Measurements from ENCODE around the gene SELENOO.

The SELENOO gene

DNA sequence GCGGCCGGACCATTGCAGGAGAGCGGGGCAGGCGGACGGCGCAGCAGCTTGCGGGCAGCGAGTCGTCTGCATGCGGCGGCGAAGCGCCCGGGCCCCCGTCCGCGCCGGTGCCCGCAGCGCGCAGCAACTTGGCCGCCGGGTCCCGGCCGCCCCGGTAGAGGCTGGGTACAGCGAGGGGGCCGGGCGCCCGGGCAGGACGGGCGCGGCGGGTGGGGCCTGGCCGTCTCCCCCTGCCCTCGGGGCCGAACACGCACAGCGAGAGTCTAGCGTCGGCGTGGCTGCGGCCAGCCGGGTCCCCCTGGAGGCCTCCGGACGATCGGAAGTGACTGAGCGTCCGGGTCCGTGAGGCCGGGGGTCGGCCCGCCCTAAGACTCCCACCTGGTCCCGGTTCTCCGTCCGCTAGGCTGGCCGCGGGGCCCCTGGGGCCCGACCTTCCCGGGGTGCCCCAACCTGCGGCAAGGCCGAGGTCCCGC lies 15.9 kb upstream of the SELENOO start:
- no peak for DNase-seq

DNA sequence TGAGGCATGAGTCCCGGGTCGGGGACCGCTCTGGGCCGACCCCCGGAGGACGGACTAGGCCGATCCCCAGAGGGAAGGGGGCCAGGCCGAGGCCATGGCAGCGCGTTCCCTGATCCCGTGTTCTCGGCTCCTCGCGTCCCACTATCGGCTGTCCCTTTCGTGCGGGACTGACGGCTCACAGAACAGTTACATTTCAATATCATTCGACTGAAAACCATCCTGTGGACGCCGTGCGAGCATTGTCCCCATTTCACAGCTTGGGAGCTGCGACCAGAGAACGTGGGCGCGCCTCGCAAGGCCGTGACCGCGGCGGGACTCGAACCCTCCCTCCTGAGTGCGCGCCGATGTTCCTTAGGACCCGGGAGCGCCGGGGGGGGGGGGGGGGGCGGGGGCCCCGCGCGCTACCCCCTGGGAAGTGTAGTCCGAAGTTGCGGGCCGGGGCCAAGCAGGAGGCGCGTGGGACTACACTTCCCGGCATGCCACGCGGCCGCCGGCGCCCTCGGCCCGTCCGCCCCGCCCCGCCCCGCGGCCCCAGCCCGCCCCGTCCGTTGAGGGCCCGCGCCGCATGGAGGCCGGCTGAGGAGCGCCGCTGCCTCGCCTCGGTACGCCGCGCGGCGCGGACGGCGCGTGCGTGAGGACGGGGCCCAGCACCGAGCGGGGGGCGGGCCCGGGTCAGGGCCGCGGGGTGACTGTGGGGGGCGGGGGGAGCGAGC lies 15.3 kb upstream of the SELENOO start, which contains the start of gene TRABD:
Gene TRABD (plus strand): TSS at position 539 of the 713 bp plus-strand sequence. CDS start 7,148 bp downstream, outside the sequence.
- peak; percentile 55 for DNase-seq

DNA sequence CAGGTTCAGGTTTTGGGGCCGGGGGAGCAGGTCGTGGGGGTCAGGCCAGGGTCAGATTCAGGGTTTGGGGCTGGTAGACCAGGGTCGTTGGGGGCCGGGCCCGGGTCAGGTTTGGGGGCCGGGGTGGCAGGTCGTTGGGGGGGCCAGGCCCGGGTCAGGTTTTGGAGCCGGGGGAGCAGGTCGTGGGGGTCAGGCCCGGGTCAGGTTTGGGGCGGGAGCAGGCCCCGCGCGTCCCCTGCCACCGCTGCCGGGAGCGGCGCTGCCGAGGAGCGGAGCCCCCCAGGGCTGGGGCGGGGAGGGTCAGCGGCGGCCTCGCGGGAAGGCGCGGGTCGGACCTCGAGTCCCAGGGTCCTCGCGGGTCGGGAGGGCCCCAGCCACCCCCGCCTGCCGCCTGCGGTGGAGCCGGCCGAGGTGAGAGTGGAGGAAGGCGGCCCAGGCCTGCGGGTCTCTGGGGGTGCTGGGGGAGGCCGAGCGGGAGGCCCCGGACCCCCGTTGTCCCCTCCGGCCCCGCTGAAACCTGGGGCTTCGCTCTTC lies 14.6 kb upstream of the SELENOO start:
- no peak for DNase-seq

DNA sequence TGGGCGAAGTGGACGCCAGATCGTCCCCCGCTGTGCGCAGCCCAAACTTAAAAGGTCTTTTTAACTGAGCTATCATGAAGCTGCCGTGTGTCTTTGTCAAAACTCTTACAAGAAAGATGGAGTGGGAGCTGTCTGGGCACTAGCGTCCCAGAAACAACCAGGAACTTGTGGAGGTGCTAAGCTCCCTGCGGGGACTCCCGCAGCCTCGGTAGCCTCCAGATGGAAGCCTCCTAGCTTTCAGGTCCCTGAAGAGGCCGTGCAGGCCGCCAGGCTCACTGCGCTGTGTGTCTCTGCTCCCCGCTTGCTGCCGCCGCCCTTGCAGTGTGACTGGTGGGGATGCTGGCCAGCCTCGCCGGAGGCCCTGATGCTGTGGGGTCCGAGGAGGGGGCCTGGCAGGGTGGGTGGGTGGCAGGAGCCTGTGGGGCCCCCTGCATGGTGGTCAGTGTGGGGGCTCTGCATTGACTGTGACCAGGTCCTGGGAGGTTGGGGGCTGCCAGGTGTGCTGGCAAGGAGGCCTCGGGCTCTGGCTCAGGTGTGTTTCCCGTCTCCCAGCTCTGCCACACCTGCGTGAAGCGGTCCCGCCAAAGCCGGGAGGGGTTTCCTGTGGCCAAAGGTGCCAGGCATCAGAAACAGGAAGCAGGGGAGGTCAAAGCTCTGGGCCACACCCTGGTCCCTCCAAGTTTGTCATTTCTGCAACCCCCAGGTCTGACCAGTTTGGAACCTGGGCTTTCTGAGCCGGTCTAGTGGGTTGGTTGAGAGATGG lies 13.9 kb upstream of the SELENOO start:
- no peak for DNase-seq

DNA sequence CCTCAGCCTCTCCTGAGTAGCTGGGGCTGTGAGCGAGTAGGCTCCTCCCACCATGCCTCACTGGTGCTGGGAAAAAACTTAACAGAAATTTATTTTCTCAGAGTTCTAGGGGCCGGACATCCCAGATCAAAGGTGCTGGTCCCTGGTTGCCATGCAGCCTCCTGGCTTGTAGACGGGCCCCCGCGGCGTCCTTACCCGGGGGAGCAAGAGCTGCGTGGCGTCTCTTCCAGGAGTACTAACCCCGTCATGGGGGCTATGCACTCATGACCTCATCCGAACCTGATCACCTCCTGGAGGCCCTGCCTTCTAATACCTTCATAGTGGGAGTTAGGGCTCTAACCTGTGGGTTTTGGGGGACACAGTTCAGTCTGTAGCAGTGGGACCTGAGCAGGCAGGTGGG lies 12.5 kb upstream of the SELENOO start:
- DNase-seq: no peak

DNA sequence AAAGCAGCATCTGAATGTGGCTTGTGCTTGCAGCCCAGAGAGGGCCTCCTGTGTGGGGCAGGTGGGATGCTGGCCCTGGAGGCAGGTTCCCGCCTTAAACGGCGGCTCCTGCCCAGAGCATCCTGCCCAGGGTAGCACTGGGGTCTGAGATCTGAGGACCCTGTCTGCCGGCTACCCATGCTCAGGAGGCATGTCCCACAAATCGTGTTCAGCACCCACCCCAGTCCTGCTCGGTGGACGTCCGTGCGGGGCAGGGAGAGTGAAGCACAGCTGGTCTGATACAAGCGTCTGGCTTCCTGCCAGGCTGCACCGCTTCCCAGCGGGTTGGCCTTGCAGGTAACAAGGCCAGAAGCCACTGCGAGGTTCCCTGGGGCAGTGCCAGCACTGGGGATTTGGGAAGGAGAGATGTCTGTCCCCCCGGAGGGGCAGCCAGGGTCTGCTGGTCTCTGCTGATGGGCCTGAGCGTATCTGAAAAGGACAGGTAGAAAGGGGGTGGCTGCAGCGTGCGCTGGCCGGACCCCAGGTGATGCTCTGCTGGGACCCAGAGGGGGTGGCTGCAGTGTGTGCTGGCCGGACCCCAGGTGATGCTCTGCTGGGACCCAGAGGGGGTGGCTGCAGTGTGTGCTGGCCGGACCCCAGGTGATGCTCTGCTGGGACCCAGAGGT lies 11.5 kb upstream of the SELENOO start:
- no peak for DNase-seq

DNA sequence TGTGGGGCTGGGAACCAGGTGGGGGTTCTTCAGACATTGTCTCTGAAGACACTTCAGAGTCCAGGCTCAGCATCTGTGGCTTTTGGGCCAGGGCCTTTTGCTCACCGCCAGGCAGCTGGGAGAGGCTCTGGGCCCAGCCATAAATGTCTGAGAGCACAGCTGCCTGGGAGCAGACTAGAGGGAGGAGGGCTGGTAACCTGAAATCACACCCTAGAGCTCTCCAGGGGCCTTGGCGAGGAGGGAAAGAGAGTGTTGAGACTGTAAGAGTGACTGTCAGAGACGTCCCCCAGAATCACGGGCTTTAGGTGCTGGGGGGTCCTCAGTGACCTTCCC lies 11.0 kb upstream of the SELENOO start:
- no peak for DNase-seq

DNA sequence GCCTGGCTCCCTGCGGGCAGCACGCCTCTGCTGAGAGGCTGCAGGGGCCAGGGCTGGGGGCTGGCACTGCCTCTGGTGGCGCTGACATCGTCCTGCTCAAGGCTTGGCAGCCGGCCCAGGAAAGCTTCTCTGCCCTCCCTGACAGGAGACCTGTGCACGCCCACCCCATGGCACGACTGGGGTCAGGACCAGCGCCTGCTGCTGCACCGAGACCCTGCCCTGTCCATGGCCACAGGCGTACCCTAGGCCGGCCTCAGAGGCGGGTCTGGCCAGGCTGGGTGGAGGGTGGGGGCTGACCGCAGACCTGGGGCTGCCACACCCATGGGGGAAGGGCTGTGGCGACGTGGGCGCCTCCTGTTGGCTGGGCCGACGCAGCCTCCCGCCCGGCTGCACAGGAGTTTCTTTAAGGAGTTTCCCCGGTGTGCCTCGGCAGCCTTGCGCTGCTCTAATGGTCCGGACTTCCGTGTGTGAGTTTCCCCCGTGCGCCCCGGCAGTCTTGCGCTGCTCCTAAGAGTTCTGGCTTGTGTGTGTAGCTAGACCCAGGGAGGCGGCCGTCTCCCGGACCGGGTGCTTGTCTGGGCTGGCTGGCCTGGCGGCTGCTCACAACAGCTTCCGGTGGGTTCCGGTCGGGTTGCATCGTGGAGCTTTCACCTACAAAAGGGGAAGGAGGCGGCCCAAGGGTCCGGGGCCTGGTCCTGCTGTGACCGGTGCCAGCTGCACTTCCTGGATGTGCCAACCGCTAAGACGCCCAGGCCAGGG lies 10.4 kb upstream of the SELENOO start:
- DNase-seq: no peak

DNA sequence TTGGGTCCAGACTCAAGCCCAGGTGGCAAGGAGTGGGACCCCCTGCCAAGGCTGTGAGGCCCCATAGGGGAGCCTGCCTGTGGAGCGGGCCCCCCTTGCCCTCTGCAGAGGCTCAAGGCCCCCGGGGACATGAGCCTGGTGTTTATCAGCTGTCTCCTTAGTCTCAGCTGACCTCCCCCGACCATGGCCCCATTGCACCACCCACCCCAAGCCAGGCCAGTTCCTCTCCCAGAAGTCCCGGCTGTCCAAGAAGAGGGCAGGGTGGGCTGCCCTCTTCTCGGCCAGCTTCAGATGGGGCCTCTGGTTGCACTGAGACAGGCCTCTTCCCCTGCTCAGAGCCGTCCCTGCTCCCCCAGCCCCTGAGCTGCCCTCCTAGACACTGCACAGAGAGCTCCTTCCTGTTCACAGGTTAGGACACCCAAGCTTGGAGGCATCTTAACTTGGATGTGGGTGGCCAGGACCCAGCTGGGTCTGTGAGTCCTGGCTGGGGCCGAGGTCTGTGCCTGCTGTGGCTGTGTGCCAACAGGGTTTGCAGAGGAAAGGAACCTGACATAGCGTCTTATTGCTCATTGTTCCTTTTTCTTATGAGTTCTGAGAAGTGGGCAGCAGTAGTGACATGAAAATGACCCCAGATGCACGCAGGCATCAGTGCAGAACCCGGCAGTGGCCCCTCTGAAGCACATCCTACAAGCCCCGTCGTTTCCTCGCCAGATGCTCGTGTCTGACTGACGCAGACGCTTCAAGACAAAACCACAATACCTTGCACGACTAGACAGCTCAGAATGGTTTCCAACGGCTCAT lies 9.7 kb upstream of the SELENOO start:
- DNase-seq: no peak

DNA sequence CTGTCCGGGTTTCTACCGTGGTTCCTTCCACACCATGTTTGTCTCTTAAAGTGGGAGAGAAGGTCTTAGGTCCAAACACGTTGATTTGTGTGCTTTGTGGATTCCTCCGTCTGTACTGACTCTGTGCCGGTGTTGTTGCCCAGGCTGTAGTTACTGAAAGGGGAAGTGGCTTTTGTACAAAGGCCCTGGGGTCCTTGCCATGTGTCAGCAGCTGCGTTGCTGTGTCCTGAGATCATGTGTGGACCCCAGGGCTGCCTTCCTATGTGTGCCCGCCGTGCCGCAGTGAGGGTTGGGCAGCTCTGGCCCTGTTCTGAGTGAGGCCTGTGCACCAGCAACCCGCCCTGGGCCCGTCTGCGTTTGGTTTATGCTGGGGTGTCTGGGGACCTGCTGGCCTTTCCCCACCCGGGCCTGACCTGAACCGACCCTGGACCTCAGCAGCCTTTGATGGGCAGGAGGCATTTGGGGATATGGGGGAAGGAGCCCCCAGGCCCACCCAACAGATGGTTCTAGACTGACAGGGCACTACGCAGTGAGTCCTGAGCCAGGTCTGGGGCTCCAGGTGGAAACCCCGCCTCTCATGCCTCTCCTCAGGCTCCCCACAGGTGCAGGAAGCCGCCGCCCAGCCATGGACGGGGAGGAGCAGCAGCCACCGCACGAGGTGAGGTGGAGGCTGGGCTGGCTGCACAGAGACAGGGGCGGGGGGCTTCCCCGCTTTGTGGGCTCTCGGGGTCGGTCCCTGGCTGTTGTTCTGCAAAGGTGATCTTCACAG lies 8.2 kb upstream of the SELENOO start:
- no peak for DNase-seq

DNA sequence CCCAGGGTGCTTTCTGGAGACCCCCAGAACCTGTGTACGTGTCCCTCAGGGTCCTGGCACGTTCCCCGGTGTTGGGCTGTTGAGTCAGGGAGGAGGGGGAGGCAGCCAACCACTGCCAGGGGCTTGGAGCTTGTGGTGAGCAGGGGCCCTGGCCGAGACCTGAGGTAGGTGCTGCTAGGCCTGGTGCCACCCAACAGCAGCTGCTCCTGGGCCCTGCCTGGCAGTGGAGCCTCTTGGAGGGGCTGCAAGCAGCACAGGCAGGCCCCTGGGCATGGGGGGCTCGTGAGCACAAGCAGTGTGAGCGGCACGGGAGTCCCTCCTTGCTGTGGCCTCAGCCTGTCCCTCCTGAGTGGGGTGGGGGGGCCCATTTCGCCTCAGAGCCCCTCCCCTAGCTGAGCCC lies 7.2 kb upstream of the SELENOO start:
- DNase-seq: no peak

DNA sequence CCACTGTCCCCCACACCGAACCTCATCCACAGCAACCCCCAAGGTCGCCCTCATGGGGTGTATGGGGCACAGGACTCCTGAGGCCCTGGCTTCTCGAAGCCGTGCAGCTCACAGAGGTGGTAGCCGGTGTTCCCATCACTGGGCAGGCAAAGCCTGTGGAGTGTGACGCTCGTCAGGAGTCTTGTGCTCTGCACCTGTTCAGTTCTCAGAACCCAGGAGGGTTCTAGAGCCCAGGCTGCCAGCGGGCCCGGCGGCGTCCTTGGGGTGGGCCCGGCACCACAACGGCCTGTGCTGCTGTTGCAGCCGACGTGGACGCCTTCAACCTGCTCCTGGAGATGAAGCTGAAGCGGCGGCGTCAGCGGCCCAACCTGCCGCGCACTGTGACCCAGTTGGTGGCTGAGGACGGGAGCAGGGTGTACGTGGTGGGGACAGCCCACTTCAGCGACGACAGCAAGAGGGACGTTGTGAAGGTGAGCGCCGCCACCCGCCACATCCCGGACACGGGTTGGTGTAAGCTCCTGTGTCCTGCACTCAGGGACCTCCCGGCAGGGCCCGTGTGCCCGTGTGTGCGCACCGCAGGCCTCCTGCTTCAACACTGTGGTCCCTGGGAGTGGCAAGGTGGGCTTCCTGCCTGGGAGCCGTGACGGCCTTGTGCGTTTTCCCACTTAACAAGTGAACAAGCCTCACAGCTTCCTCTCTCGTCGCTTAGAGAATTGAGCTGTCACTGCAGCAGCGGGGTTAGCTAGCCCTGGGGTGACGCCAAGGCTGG lies 6.6 kb upstream of the SELENOO start:
- no peak for DNase-seq

DNA sequence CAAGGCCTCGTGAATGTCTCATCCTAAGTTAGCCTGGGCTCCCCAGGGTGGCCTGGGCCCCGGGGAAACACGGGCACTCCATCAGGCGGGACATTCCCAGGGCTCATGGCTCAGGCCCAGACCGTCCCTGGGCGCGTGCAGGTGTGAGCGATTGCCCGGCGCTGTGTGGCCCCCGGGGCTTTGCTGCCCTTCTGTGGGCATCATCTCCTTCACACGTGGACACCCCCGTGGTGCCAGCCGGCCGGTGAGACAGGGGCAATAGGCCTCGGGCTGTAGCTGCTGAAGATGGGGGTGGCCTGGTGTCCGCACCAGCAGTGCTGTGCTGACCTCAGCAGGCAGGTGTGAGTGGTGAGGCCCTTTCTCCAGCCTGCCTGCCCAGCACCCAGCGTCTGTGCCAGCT lies 4.6 kb upstream of the SELENOO start:
- no peak for DNase-seq

DNA sequence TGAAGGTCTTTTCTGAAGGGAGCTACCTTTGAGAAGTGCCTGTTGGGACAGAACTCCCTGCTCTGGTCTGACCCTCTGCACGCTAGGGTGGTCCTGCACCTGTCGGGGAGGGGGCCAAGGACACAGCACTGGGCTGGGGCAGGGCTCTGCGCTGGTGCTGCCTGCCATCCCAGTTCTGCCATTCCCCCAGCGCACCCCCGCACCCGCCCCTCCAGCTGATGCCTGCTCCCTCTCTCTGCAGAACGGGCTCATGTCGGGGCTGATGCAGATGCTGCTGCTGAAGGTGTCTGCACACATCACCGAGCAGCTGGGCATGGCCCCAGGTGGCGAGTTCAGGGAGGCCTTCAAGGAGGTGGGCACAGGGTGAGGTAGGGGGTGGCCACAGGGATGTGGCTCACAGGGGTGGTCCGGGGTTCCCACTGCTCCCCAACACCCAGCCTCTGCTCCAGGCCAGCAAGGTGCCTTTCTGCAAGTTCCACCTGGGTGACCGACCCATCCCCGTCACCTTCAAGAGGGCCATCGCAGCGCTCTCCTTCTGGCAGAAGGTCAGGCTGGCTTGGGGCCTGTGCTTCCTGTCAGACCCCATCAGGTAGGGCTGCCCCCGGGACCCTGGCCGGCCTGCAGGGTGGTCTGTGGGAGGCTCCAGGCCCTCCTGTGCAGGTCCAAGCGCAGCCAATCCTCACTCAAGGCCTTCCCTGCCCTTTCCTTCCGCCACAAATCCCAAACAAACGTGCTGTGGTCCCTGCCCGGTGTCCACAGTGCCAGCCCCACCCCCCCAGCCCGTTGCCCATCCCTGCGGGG lies 3.6 kb upstream of the SELENOO start:
- no peak for DNase-seq

DNA sequence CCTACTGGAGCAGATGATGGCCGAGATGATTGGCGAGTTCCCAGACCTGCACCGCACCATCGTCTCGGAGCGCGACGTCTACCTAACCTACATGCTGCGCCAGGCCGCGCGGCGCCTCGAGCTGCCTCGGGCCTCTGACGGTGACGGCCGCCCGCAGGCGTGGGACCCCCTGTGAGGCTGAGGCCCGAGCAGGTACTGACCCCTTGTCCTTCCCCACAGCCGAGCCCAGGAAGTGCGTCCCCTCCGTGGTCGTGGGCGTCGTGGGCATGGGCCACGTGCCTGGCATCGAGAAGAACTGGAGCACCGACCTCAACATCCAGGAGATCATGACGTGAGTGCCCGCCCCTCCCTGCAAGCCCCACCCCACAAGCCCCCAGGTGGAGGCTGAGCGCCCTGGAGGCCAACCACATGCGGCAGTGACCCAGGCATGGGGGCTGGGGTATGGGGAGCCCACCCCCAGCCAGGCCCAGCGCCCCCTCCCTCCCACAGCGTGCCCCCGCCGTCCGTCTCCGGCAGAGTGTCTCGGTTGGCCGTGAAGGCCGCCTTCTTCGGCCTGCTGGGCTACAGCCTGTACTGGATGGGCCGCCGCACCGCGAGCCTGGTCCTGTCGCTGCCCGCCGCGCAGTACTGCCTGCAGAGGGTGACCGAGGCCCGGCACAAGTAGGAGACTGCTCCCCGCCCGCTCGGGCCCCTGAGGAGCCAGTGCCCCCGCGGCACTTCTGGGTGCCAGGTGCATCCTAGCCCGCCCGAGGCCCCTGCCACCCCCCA lies 2.8 kb upstream of the SELENOO start:
- DNase-seq: no peak

DNA sequence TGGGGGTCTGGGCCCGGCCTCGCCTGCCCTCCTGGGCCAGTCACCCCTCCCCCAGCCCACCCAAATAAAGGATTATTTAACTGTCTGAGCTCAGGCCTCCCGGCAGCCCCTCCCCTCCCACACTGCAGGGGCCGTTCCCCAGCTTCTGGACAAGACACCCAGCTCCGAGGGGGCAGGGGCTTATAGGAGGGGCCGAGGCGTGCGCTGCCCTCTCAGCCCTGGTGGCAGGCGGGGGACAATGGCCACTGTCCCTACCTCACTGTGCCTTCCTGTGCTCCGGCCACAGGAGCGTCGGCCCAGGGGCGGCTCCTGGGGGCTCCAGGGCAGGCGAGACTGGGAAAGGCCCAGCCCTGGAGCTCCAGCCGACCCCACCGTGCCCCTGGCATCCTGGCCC lies 2.2 kb upstream of the SELENOO start:
- no peak for DNase-seq

DNA sequence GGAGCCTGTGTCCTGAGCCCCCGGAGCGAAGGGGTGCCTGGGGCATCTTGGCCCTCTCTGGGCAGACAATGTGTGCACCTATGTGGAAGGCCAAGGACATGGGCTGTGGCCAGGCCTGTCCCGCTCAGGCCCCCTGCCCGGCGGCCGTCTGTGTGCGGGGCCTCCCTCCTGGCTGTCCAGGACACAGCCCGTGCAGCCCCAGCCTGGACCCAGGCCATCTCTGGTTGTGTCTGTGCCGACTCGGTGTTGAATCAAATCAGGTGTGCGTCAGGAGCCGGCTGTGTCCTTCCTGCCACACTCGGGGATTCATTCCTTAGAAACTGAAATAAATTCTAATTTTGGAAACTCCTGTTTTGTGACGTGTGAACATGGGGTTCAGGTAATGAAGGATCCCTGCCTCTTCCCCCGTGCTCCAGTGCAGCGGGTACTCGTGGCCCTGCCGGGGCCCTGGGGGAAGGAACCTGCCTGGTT lies 1.5 kb upstream of the SELENOO start:
- no peak for DNase-seq

DNA sequence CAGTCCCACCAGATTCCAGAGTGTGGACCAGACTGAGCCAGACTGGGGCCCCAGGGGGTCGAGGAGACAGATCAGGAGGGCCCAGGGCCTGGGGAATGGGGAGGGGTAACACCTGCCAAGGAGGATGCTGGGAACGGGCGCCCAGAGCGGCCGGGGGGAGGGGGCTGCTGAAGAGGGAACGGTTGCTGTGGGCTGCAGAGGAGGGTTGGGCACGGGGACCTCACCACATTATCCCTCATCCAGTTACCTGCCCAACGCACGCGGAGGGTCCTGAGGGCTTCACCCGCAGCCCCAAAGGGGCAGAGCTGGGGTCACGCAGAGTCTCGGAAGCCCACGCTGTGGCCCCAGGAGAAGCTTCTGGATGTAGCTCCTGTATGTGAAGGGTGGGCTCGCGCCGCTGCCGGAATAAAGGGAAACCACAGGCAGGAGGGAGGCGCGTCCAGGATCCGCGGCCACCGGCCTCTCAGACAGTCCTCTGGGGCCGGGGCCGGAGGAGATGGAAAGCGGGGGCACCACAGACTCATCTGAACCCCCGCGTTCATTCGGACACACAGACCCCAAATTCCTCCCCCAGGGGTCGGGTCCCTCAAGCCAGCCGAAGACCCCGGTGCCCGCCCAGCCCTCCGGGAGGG lies 866 bp upstream of the SELENOO start:
- DNase-seq: no peak

Data from DMS 273 treated with DMSO at 0.1 percent for 48 hours (cell line).